Measurements from ENCODE around the gene DRAP1.

Gene DRAP1

GRCh38 chr11:65962141-65962564, 42.9 kb downstream of the DRAP1 start:
- no peak for TF ChIP-seq ZFX (IDR thresholded peaks at IDR 0.05; ENCODE audit: borderline replicate concordance)
- no peak for TF ChIP-seq CTCF (IDR thresholded peaks at IDR 0.05)
- peak overlapping the region; percentile 85 for H3K27ac ChIP-seq

GRCh38 chr11:65964906-65965305, 45.7 kb downstream of the DRAP1 start:
- H3K27ac ChIP-seq: no peak overlapping the region
- TF ChIP-seq ZFX (IDR thresholded peaks at IDR 0.05; ENCODE audit: borderline replicate concordance) (no peak), CTCF (IDR thresholded peaks at IDR 0.05) (no peak)

- H3K27ac ChIP-seq: no peak overlapping the region
- TF ChIP-seq ZFX (IDR thresholded peaks at IDR 0.05; ENCODE audit: borderline replicate concordance) (no peak), CTCF (IDR thresholded peaks at IDR 0.05) (no peak)
Observed at GRCh38 chr11:65965986-65966762, 46.9 kb downstream of the DRAP1 start.

GRCh38 chr11:65967329-65967934, 48.2 kb downstream of the DRAP1 start:
- TF ChIP-seq CTCF (IDR thresholded peaks at IDR 0.05): no peak
- no peak overlapping the region for H3K27ac ChIP-seq

GRCh38 chr11:65968600-65969482, 49.6 kb downstream of the DRAP1 start:
- H3K27ac ChIP-seq: no peak overlapping the region
- no peak for TF ChIP-seq ZFX (IDR thresholded peaks at IDR 0.05; ENCODE audit: borderline replicate concordance)
- no peak for TF ChIP-seq CTCF (IDR thresholded peaks at IDR 0.05)

Measured in 22Rv1 (cell line).